Ishikawa (cell line): Measurements from ENCODE around the gene ZNF576.

ENCODE experiments used
- CEBPB ChIP-seq: IDR thresholded peaks from 2 replicates; pipeline ENCODE4 v1.6.1; 2012
- EGR1 ChIP-seq: IDR thresholded peaks from 2 replicates; pipeline ENCODE4 v1.6.1; 2012
- FOXM1 ChIP-seq: IDR thresholded peaks from 2 replicates; pipeline ENCODE4 v1.6.1; 2012; ENCODE audit warnings: low read depth, borderline replicate concordance
- MAX ChIP-seq: IDR thresholded peaks from 2 replicates; pipeline ENCODE4 v1.6.1; 2012
- YY1 ChIP-seq: IDR thresholded peaks from 2 replicates; pipeline ENCODE4 v1.6.1; 2012; ENCODE audit warnings: low read depth

- TF ChIP-seq YY1: no peak
- TF ChIP-seq MAX: no peak
- TF ChIP-seq CEBPB: no peak
- TF ChIP-seq FOXM1: no peak
- no peak for TF ChIP-seq EGR1
Observed at GRCh38 chr19:43555185-43555770, 41.1 kb upstream of the ZNF576 start.
